Pulmonary artery endothelial cell (primary cell): ENCODE results near the gene KCNS1. TPM values are rescaled to one million over a fixed set of nuclear protein-coding genes. Genes with fewer than 3 reads are reported as not detected.

Source experiments
- DNase-seq: peaks from one replicate; pipeline ENCODE4 v3.0.0-alpha.2; 2011; ENCODE audit warnings: low read depth, low spot score
- total RNA-seq: library from RNA; depleted of rRNA; stranded (reverse); fragments of >200 nt; gene quantifications from 2 replicates; pipeline ENCODE4 v1.2.3, GENCODE V29; 2014

KCNS1 gene
- total RNA-seq, 1 donor from 2014 or later = 0.20 TPM

- DNase-seq = no peak
Observed at GRCh38 chr20:45051204-45052060, 49.5 kb downstream of the KCNS1 start.

GRCh38 chr20:45049904-45050471 is 50.9 kb downstream of the KCNS1 start:
- DNase-seq = no peak

GRCh38 chr20:45049438-45049837 is 51.5 kb downstream of the KCNS1 start:
- no peak for DNase-seq

- no peak for DNase-seq
Observed at GRCh38 chr20:45047581-45048119, 53.3 kb downstream of the KCNS1 start.

GRCh38 chr20:45044601-45045000 is 56.3 kb downstream of the KCNS1 start:
- DNase-seq = no peak

GRCh38 chr20:45044084-45044573 is 56.8 kb downstream of the KCNS1 start:
- DNase-seq = peak; percentile 66

- no peak for DNase-seq
Observed at GRCh38 chr20:45042978-45043377, 57.9 kb downstream of the KCNS1 start.

Other genes starting within 250 kb of the KCNS1 start
- 129 and 135 TPM in 2 replicates for gene YWHAB, start 215.4 kb downstream of the KCNS1 start, total RNA-seq
- 1.6 and 3.3 TPM in 2 replicates for gene PABPC1L, start 191.1 kb downstream of the KCNS1 start, total RNA-seq
- 38.0 and 39.2 TPM in 2 replicates for gene TOMM34, start 140.7 kb downstream of the KCNS1 start, total RNA-seq
- gene STK4, start 134.6 kb downstream of the KCNS1 start, total RNA-seq = 23.4 and 30.1 TPM in 2 replicates
- not detected in 2 replicates for gene WFDC5, start 14.0 kb upstream of the KCNS1 start, total RNA-seq
- gene WFDC12, start 23.3 kb upstream of the KCNS1 start, total RNA-seq = not detected in 2 replicates
- gene PI3, start 73.8 kb upstream of the KCNS1 start, total RNA-seq = not detected in 2 replicates
- not detected in 2 replicates for gene SEMG1, start 105.9 kb upstream of the KCNS1 start, total RNA-seq
- not detected in 2 replicates for gene SEMG2, start 120.2 kb upstream of the KCNS1 start, total RNA-seq
- 0.18 TPM in 1 of 2 replicates, not detected in the other for gene SLPI, start 153.4 kb upstream of the KCNS1 start, total RNA-seq
- not detected in 2 replicates for gene RBPJL, start 205.7 kb upstream of the KCNS1 start, total RNA-seq
- not detected in 2 replicates for gene MATN4, start 207.2 kb upstream of the KCNS1 start, total RNA-seq
- gene SDC4, start 247.3 kb upstream of the KCNS1 start, total RNA-seq = 24.6 and 32.4 TPM in 2 replicates